GM18502 (cell line): ENCODE results near the gene BTBD9.

ENCODE experiments used
- ATAC-seq: cut with Tn5 transposase; IDR thresholded peaks from one replicate; pipeline ENCODE4 v1.9.1; 2021; ENCODE audit warnings: mild to moderate bottlenecking; ENCODE audit not compliant: unreplicated experiment, poor library complexity

The BTBD9 gene

GRCh38 chr6:38271081-38271480, 368.6 kb downstream of the BTBD9 start:
- no peak for ATAC-seq

- ATAC-seq, result no peak
Measured at GRCh38 chr6:38270367-38270766, 369.4 kb downstream of the BTBD9 start.

- ATAC-seq, result no peak
Measured at GRCh38 chr6:38269461-38270172, 370.1 kb downstream of the BTBD9 start.

GRCh38 chr6:38268342-38268741, 371.4 kb downstream of the BTBD9 start:
- ATAC-seq, result no peak

- no peak for ATAC-seq
Measured at GRCh38 chr6:38266921-38267354, 372.8 kb downstream of the BTBD9 start.

DNA sequence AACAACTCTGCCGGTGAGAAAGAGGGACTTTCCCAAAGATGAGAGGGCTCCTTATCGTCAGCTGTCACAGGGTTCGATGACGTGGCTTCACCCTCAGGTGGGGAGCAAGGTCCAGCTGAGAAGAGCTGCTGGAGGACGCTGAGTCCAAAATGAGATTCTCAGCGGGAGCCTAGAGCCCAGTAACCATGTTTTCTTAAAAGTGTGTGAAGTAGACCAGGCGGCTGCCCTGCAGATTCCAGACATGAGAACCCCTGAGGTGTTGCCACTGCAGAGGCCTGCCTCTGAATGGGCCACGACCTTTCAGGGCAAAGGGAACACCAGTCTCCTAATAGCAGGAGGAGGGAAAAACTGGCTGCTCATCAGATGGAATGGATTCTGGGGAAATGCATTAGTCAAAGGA, 375.1 kb downstream of the BTBD9 start:
- no peak for ATAC-seq

DNA sequence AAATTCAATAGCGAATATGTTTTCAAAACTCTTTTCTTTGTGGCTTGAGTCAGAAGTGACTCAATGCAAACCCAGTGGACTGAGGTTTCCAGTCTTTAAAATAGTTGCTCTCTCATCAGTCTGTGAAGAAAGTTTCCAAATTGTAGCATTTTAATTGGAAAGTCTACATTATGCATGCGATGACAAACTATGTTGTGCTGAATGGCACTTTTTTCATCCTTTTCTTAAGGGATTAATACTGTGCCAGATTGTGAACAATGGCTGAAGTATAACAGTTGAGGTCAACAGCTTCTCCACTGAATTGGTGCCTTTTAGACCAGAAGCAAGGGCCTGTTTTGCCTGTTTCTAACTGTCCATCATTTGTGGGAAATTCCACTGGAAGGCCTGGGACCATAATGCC, 377.1 kb downstream of the BTBD9 start:
- no peak for ATAC-seq

- ATAC-seq, result no peak
Measured at GRCh38 chr6:38262026-38262425, 377.7 kb downstream of the BTBD9 start.

- ATAC-seq, result no peak
Measured at GRCh38 chr6:38261626-38262025, 378.1 kb downstream of the BTBD9 start.

DNA sequence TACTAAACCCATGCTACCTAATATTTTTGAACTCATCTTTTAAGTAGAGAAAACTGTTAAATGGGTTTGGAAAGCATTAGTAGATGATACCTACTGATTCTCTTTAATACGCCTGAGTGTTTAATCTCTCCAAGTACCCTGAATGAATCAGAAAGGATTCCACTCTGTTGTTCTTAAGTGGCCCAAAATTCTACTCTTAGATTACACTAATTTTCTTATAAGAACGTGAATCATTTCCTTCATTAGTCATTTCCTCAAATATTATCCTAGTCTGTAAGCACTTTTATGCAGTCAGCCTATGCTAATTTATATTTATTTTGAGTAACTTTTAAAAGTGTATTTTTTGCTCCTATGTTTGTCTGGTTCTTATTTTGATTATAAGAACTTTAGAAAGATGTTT, 380.0 kb downstream of the BTBD9 start:
- no peak for ATAC-seq

DNA sequence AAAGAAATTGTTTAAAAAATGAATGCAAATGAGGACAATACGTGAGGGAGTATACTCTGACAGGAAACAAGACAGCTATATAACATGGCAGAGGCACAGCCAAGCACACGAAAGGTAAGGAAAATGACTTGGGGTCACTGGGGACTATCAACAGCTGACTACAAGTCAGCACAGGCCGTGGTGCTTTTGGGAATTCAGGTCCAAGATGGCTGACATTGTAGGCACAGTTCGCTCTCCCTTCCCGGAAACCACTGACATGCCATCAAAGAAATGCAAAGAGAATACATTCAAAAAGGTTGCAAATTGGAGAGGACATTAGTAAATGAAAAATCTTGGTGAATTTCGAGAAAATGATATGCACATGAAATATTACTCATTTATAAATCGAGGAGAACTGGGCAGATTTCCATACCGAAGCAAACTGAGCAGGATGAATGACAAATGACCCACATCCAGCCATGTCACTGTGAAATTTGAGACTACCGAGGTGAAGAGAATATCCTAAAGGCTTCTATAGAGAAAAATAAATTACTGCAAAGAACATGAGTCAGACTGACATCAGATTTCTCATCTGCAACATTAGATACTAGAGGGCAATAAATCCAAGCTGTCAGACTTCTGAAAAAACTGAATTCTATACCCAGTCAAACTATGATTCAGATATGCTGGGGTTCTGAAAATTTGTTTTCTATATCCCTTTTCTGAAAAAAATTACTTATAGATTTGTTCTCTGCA, 391.1 kb downstream of the BTBD9 start:
- ATAC-seq, result no peak

DNA sequence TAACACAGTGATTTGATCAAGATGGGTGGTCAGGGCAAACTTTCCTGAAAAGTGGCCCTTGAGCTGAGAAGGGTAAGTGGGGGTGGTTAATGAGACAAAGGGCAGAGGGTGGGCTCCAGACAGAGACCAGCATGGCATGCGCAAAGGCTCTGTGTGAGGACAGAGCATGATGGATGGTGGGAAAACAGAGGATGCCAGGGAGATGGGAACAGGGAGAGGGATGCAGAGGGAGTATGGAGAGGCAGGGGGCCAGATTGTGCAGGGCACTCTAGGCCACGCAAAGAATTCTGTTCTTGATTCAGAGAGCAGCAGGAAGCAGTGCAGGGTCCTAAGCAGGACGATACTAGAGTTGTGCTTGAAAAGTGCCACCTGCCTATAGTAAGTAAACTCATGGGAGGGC, 394.4 kb downstream of the BTBD9 start:
- no peak for ATAC-seq

- no peak for ATAC-seq
Measured at GRCh38 chr6:38244869-38245268, 394.9 kb downstream of the BTBD9 start.

- ATAC-seq, result no peak
Measured at GRCh38 chr6:38241200-38241871, 398.4 kb downstream of the BTBD9 start.

- no peak for ATAC-seq
Measured at GRCh38 chr6:38239719-38240451, 399.8 kb downstream of the BTBD9 start.

GRCh38 chr6:38236631-38237030, 403.1 kb downstream of the BTBD9 start:
- ATAC-seq, result no peak

GRCh38 chr6:38234934-38235682, 404.6 kb downstream of the BTBD9 start:
- ATAC-seq, result peak; percentile 79

GRCh38 chr6:38234141-38234540, 405.6 kb downstream of the BTBD9 start:
- ATAC-seq, result no peak

DNA sequence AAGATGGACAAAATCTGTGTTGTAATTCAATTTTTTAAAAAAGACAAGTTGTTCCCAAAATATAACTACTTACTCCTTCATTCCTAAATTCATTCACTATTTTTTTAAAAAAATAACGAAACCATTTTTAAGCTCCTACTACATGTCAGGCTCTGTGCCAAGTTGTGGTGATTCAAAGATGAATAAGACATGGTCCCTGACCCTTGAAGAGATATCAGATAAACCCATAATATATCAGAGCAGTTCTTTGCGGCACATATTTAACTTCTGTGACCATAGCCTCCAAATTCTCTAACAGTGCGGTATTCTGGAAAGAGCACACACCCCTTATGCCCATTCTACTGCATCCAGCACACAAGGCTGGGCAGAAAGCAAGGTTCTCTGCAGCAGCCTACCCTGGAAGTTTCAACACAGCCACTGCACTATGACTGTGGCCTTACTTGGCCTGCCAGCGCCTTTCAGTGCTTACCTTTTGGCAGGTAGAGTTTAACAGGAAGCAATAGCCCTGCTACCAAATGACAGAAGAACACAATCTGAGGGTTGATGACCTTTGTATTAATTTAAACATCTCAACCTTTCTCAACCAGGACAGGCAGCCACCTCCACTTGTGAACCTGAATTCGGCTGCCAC, 406.5 kb downstream of the BTBD9 start:
- ATAC-seq, result no peak

DNA sequence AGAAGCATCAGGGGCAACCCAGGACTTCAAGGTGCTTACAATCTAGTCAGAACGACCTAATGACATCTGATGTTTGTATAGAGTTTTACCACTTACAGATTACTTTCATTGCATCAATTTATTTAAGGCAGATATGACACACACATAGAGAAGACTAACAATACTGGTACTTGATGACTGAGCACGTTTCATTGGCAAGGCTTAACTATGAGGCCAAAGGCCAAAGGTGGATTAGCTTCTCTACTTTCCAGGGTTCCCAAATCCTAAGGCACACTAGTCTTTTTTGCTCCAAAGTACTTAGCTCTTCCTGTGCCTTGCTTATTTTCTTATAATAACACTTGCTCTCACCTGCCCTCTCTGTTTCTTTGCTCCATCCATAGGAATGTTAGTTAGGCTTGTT, 414.0 kb downstream of the BTBD9 start:
- ATAC-seq, result no peak
